Uterus (tissue), 2 donors: ENCODE data around the gene IL20RB.

Experiments
- POLR2A ChIP-seq, 2 donors: fragments of 450-650 bp; IDR thresholded peaks; one replicate each; pipeline ENCODE4 v1.6.1; 2016; ENCODE audit warnings: antibody characterized with exemption in 2 of 2, mild to moderate bottlenecking in 1 of 2, moderate library complexity in 1 of 2
- TF ChIP-seq, protein P1 (sequence below), 4 experiments: fragments of 200-600 bp in 2 of 4; fragments of 450-650 bp in 2 of 4; sonication (generic) in 2 of 4; IDR thresholded peaks; one replicate each; pipeline ENCODE4 v1.5.1; 2016 to 2019; ENCODE audit warnings: antibody characterized with exemption in 4 of 4, mild to moderate bottlenecking in 2 of 4, moderate library complexity in 1 of 4

DNA sequence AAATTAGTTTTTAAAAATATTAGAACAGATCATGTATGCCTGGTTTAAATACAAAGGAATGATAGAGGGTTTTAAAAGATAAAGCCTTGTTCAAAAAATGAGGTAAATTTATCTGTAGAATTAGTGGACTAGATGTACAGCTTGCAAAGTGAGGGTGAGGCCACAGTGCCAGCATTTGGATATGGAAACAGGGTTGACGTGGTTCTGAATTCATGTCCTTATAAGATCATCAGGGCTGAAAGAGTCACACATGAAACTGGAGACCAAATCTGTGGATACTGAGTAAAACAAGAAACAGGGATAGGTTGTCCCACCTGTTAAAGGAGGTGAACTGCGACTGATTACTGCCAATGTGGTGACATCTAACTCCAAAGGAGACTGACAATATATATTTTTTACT, 49.5 kb upstream of the IL20RB start:
- TF ChIP-seq POLR2A (IDR thresholded peaks at IDR 0.05) = no peak
- TF ChIP-seq, protein P1, sequence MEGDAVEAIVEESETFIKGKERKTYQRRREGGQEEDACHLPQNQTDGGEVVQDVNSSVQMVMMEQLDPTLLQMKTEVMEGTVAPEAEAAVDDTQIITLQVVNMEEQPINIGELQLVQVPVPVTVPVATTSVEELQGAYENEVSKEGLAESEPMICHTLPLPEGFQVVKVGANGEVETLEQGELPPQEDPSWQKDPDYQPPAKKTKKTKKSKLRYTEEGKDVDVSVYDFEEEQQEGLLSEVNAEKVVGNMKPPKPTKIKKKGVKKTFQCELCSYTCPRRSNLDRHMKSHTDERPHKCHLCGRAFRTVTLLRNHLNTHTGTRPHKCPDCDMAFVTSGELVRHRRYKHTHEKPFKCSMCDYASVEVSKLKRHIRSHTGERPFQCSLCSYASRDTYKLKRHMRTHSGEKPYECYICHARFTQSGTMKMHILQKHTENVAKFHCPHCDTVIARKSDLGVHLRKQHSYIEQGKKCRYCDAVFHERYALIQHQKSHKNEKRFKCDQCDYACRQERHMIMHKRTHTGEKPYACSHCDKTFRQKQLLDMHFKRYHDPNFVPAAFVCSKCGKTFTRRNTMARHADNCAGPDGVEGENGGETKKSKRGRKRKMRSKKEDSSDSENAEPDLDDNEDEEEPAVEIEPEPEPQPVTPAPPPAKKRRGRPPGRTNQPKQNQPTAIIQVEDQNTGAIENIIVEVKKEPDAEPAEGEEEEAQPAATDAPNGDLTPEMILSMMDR (IDR thresholded peaks at IDR 0.05) = no peak
